Measurements from ENCODE around the gene CTAG1A. TPM values are rescaled to one million over a fixed set of nuclear protein-coding genes. Genes with fewer than 3 reads are reported as not detected.
"Not testable (repeated sequence)": the region's sequence is repeated elsewhere in the genome, so short reads cannot be mapped to it uniquely, and the experiment has no call there.

Gene CTAG1A
- total RNA-seq, 4 donors from 2014 or later, result not detected

- TF ChIP-seq POLR2A (IDR thresholded peaks at IDR 0.05) (peak; percentile 42 to 47), CTCF (IDR thresholded peaks at IDR 0.05 in 4 of 5, conservative IDR thresholded peaks at IDR 0.05 in 1 of 5) (no peak)
- Histone ChIP-seq H3K36me3 (no peaks in the 10 kb centered on the region), H3K4me3 (peak within 1 kb of the TSS; percentile 61 to 77 (median 69)), H3K27me3 (no peaks in the 10 kb centered on the region), H3K27ac (peak within 1 kb of the TSS; percentile 84 to 96 (median 92)), H3K9me3 (no peaks in the 10 kb centered on the region), H3K4me1 (peaks cover 11 to 31% of the 10 kb centered on the region in 2 donors)
- ATAC-seq (peak; percentile 71 to 73), DNase-seq (peak in 1 of 2 donors; percentile 21)
- in situ Hi-C loops (cut with MboI; ENCODE audit: low sequenced_read_pairs in 4 of 4) (loop anchor here in 2 of 4 donors (25.0 kb wide), 2 partner anchors 134 to 584 kb away; partner anchors contain the start of genes DNASE1L1 (in 2 of the 2), TAFAZZIN (in 2 of the 2), HCFC1 (in 1 of the 2) and TMEM187 (in 1 of the 2)), intact Hi-C loops (cut with DNase I; ENCODE audit: low total_unique reads) (loop anchor here (10.0 kb wide), 3 partner anchors 172 to 952 kb away; partner anchors contain the start of genes CCNQ, DKC1, EMD and FLNA)
Observed at GRCh38 chrX:154546354-154547244, 38.3 kb upstream of the CTAG1A start, which contains the start of gene G6PD. Gene G6PD (minus strand): TSS chrX:154546846. CDS start chrX:154546155, 691 bp downstream.

- intact Hi-C loops (cut with DNase I; ENCODE audit: low total_unique reads), result loop anchor here (10.0 kb wide), 3 partner anchors 173 to 953 kb away; partner anchors contain the start of genes CCNQ, DKC1, EMD and FLNA
- TF ChIP-seq CTCF (IDR thresholded peaks at IDR 0.05 in 4 of 5, conservative IDR thresholded peaks at IDR 0.05 in 1 of 5), result no peak
- peak in 1 of 2 donors; percentile 40 for TF ChIP-seq POLR2A (IDR thresholded peaks at IDR 0.05)
Observed at GRCh38 chrX:154547245-154548027, 37.5 kb upstream of the CTAG1A start, which contains the start of gene IKBKG. Gene IKBKG (plus strand): TSS chrX:154547620. CDS start chrX:154552003, 4,383 bp downstream.

GRCh38 chrX:154548028-154548316, 37.0 kb upstream of the CTAG1A start:
- Histone ChIP-seq H3K27me3 (no peaks in the 10 kb centered on the region), H3K9me3 (no peaks in the 10 kb centered on the region), H3K4me1 (peaks cover 6 to 19% of the 10 kb centered on the region in 2 donors), H3K4me3 (peak overlapping the region; percentile 61 to 77 (median 69)), H3K27ac (peak overlapping the region; percentile 84 to 96 (median 92)), H3K36me3 (peaks cover 0 to under 1% of the 10 kb centered on the region in 2 donors)
- no peak for TF ChIP-seq CTCF (IDR thresholded peaks at IDR 0.05 in 4 of 5, conservative IDR thresholded peaks at IDR 0.05 in 1 of 5)
- no peak for TF ChIP-seq POLR2A (IDR thresholded peaks at IDR 0.05)
- ATAC-seq, result no peak
- intact Hi-C loops (cut with DNase I; ENCODE audit: low total_unique reads) (loop anchor here (10.0 kb wide), 3 partner anchors 173 to 953 kb away; partner anchors contain the start of genes CCNQ, DKC1, EMD and FLNA), in situ Hi-C loops (cut with MboI; ENCODE audit: low sequenced_read_pairs in 4 of 4) (loop anchor here in 2 of 4 donors (25.0 kb wide), 2 partner anchors 136 to 586 kb away; partner anchors contain the start of genes DNASE1L1 (in 2 of the 2), TAFAZZIN (in 2 of the 2), HCFC1 (in 1 of the 2) and TMEM187 (in 1 of the 2))
- DNase-seq, result no peak

More at GRCh38 chrX:154547245-154548027, 37.5 kb upstream of the CTAG1A start, which contains the start of gene IKBKG:
- H3K4me1 ChIP-seq, result peaks cover 6 to 24% of the 10 kb centered on the region in 2 donors
- DNase-seq (peak; percentile 80 to 87), ATAC-seq (peak; percentile 85 to 87)
- H3K27me3 ChIP-seq, result no peaks in the 10 kb centered on the region
- in situ Hi-C loops (cut with MboI; ENCODE audit: low sequenced_read_pairs in 4 of 4), result loop anchor here in 2 of 4 donors (25.0 kb wide), 2 partner anchors 135 to 585 kb away; partner anchors contain the start of genes DNASE1L1 (in 2 of the 2), TAFAZZIN (in 2 of the 2), HCFC1 (in 1 of the 2) and TMEM187 (in 1 of the 2)
- no peaks in the 10 kb centered on the region for H3K9me3 ChIP-seq
- H3K27ac ChIP-seq, result peak within 1 kb of the TSS; percentile 84 to 96 (median 92)
- H3K4me3 ChIP-seq, result peak within 1 kb of the TSS; percentile 61 to 77 (median 69)
- H3K36me3 ChIP-seq, result no peaks in the 10 kb centered on the region

- Histone ChIP-seq H3K4me1 (peaks cover 6 to 19% of the 10 kb centered on the region in 2 donors), H3K27me3 (no peaks in the 10 kb centered on the region), H3K27ac (no peak overlapping the region), H3K4me3 (no peak overlapping the region), H3K9me3 (no peaks in the 10 kb centered on the region), H3K36me3 (peaks cover 0 to 10% of the 10 kb centered on the region in 2 donors)
- ATAC-seq (no peak), DNase-seq (no peak)
- in situ Hi-C loops (cut with MboI; ENCODE audit: low sequenced_read_pairs in 4 of 4), result loop anchor here in 2 of 4 donors (25.0 kb wide), 2 partner anchors 137 to 587 kb away; partner anchors contain the start of genes DNASE1L1 (in 2 of the 2), TAFAZZIN (in 2 of the 2), HCFC1 (in 1 of the 2) and TMEM187 (in 1 of the 2)
- no peak for TF ChIP-seq CTCF (IDR thresholded peaks at IDR 0.05 in 4 of 5, conservative IDR thresholded peaks at IDR 0.05 in 1 of 5)
- TF ChIP-seq POLR2A (IDR thresholded peaks at IDR 0.05), result no peak
- intact Hi-C loops (cut with DNase I; ENCODE audit: low total_unique reads), result loop anchor here (10.0 kb wide), 3 partner anchors 175 to 955 kb away; partner anchors contain the start of genes CCNQ, DKC1, EMD and FLNA
Observed at GRCh38 chrX:154549766-154550165, 35.2 kb upstream of the CTAG1A start.

- DNase-seq; H3K36me3 ChIP-seq; H3K4me3 ChIP-seq; in situ Hi-C loops (cut with MboI; ENCODE audit: low sequenced_read_pairs in 4 of 4); intact Hi-C loops (cut with DNase I; ENCODE audit: low total_unique reads); H3K27me3 ChIP-seq; H3K9me3 ChIP-seq; ATAC-seq; H3K27ac ChIP-seq: not testable (repeated sequence)
- H3K4me1 ChIP-seq, result peaks cover 0 to 14% of the 10 kb centered on the region in 2 donors
Observed at GRCh38 chrX:154552112-154552806, 32.7 kb upstream of the CTAG1A start.

Measured in gastrocnemius medialis (tissue), 4 donors.